Hypothalamus (tissue), 51 donors: Measurements from ENCODE around the gene HMOX2.

Source experiments
- DNase-seq, 51 donors: peaks; one replicate each; lab custom pipeline; 2025; lab: John Stamatoyannopoulos, UW

HMOX2 gene

DNA sequence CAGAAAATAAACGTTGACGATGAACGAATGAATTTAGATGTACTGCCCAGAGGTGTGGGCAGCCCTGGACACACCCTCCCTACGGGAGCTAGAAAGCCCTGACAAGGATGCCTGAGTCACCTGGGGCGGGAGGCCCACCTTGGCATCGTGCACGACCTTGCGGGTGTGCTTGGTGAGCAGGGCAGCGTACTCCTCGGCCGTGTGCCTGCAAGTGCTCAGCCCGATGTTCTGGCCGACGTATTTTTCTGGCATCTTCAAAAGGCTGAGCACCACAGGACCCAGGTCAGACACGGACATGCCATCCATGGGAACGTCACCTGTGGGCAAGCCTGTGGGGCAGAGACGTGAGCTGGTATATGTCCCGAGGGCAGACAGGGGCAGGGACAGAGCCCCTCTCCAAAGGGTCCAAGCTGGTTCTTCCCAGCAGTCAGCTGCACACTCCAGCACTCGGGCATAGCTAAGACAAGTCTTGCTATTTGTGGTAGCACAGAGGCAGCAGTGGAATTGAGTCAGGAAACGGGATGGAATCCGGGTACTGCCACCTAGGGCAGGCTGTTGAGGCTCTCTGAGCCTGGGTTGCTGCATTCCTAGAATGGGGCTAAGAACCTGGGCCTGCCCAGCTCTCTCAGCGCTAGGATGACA is 12.6 kb upstream of the HMOX2 start:
- DNase-seq, result no peak

DNA sequence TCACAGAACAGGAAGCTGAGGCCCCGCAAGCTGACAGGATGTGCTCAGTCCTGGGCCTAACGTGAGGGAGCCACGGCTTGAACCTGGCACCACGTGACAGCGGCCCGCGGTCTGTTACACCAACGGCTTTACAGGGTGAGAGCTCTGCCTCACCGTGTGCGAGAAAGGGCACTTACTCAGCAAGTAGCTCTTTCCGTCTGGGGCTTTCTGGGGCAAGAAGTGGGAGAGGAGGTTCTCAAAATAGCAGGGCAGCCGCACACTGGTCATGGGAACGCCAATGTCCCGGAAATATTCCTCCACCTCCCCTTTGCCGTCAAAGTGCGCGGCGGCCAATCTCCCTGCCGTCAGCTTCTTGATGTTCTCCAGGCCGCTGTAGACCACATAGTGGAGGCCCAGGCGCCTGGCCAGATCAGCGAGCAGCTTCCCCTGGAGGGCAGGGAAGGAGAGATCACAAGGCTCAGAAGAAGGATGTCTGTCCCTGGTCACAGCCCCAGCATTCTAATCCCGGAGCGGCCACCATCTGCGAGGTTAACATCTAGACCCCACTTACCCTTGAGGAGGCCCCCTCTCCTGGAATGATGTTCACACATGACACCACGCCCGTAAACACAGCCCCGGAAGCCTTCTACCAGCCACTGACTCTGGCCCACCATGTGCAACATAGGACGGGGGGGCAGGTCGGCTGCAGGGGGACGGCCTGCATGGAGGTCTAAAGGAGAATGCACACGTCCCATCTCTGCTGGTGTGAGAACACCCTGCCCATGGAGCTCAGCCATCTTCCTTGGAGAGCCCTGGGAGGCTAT is 10.0 kb upstream of the HMOX2 start:
- no peak for DNase-seq

- no peak for DNase-seq
These were observed 8.3 kb upstream of the HMOX2 start for GRCh38 chr16:4467916-4468315.

DNA sequence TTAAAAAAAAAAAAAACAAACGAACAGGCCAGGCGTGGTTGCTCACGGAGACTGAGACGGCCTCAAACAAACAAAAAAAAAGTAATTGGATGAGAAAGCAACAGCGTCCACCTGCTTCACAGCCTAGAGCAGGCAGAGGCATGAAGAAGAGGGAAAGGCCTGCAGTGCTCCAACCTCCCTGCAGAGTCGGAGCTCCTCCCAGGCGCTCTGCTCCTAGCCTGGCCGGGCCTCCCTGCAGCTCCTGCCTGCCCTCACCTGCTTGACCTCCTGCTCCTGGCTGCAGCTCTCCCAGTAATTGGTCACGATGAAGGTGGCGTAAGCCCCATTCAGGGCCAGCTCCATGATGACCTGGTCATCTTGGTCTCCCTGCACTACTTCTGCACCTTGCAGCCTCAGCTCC is 7.2 kb upstream of the HMOX2 start:
- no peak for DNase-seq

DNA sequence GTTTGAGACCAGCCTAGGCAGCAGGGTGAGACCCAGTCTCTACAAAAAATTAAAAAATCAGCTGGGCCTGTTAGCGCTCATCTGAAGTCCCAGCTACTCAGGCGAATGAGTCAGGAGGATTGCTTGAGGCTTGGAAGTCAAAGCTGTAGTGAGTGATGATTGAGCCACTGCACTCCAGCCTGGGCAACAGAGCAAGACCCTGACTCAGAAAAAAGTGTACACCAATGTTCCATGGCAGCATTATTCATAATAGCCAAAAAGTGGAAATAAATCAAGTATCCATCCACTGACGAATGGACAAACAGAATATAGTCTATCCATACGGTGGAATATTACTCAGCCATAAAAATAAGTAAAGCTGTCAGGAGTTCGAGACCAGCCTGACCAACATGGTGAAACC is 4.3 kb upstream of the HMOX2 start:
- no peak for DNase-seq

DNA sequence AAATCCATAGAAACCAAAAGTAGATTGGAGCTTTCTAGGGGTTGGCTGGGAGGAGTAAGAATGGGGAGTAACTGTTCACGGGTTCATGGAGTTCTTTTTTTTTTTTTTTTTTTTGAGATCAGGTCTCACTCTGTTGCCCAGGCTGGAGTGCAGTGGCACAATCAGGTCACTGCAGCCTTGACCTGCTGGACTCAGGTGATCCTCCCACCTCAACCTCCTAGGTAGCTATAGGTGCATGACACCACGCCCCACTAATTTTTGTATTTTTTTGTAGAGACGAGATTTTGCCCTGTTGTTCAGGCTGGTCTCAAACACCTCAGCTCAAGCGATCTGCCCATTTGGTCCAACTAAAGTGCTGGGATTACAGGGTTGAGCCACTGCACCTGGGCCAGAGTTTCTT is 3.3 kb upstream of the HMOX2 start:
- DNase-seq, result no peak

GRCh38 chr16:4474192-4474961 is 1.8 kb upstream of the HMOX2 start, which contains the start of gene NMRAL1:
NMRAL1 (minus strand) TSS chr16:4474625; CDS start chr16:4474132, 493 bp downstream.
- peak; percentile 13 to 89 (median 73) for DNase-seq

DNA sequence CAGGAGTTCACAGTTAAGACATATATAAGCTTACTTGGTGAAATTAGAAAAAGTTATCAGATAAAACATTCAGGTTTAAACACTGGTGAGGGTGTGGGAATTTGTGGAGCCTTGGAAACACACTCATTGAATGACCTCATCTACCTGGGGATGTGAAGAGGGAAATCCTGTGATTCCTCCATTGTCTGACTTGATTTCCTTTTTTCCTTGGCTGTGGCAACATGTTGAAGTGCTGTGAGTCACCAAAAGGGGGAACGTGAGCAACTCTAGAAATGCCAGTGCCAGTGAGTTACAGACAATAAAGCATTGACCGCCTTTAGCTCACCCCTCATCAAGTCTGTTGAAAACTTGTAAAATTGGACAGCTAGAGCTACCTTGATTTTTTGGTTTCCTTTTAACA is 1.8 kb downstream of the HMOX2 start:
- DNase-seq, result peak in 2 of 51 donors; percentile 10 to 13

DNA sequence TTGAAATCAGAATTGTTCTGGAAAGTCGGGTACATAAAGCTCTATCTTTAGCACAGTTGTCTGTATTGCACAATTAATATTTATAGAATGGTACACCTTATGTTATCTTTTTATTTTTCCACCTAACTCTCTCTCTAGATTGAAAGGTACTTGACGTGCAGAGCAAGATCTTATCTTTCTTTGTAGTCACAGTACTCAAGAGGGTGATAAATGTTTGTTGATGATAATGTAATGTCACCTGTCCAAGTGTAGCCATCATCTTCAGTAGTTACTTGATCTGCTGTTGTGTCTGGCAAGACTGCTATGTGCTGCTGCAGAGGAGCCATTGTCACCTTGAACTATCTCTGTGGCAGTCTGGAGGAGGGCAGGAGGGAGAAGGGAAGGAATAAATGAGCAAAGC is 5.3 kb downstream of the HMOX2 start:
- DNase-seq, result no peak

DNA sequence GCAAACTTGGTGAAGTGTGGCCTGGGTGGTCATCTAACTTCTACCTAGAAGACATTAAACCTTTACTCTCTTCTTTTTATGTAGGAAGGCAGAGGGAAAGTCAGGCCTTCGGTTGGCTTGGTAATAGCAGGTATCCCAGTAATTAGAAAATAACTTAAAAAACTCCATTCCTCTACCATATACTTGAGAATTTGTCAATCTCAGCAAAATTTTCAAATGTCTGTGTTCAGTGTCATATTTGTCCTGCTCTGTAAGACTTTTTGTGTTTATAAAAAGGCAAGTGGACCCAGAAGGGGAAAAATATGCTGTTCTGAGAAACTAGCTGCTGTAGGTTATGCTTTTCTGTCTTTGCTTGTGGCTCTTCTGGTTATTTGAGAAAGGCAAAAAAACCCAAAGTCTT is 5.8 kb downstream of the HMOX2 start:
- DNase-seq, result no peak

DNA sequence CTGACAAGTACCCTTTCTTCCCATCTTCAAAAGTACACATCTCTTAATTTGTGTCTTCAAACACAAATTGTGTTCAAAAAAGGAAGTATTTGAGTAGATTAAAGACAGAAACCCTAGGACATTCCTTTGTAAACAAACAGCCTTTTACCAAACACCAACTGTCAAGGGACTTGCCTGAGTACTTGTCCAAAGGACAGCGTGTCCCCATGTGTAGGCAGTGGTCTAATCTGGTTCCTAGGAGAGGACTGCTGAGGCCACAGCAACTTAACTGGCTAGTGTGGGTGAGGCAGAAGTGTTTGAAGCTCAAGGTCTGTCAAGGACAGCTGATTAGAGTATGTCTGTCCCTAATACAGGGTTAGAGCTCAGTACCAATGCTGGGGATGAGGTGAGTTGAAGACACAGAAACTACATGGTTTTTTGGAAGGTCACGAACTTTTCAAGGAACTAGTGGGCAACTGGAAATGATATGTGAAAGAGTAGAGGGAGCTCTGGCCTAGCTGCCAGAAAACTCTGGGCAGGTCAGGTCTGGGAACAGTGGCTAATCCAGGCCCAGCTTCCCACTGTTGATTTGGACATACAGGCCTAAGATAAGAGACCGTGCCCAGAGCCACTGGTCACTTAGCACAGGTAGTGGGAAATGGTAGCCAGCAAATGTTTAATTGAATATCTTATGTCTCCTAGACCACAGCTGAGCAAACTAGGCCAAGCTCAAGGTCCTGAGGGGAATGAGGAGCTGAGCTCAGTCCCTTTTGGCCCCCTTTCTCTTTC is 10.1 kb downstream of the HMOX2 start:
- no peak for DNase-seq

- DNase-seq, result no peak
These were observed 11.8 kb downstream of the HMOX2 start for GRCh38 chr16:4487955-4488498.

GRCh38 chr16:4488499-4488967 is 12.3 kb downstream of the HMOX2 start:
- DNase-seq, result no peak

GRCh38 chr16:4489030-4489429 is 12.8 kb downstream of the HMOX2 start:
- no peak for DNase-seq

- no peak for DNase-seq
These were observed 15.7 kb downstream of the HMOX2 start for GRCh38 chr16:4491898-4492297.

DNA sequence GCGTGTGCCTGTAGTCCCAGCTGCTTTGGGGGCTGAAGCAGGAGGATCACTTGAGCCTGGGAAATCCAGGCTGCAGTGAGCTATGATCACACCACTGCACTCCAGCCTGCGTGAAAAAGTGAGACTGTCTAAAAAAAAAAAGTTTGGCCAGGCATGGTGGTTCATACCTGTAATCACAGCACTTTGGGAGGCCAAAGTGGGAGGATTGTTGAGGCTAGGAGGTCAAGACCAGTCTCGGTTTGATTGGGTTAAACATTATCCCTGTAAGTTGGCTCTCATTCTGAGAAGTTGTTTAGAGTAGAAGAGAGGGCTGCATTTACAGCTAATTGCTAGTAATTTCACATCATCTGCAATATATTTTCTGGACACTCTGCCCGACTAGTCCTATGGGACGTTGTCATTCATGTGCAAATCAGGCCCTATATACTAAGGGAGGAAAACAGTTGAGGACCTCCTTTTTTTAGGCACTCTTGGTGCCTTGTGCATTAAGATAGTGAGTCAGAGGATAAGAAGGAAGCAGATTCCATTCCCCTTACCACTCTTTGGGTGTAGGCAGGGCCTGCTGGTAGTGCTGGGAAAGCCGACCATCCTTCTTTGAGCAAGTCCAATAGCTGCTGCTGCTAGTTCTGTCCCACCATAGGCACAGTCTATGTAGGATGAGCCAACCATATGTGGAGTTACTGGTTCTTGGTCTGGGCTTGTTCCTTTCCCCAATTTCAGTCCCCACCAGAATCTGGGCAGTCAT is 18.7 kb downstream of the HMOX2 start:
- no peak for DNase-seq

DNA sequence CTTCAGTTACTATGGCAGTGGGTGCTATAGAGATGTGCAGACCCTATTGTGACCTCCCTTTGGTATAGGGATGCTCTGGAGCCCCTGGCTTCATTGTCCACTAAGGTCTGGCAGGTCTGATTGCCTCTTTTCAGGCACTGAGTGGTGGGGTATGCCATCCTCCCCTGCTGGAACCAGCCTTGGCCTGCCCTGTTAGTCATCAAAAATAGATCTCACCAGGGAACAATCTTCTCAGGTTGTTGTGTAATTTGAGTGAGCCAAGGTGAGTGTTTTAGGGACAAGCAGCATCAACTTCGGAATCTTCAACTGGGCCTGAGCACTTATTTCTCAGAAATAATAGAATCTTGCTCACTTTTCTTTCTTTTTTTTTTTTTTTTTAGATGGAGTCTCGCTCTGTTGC is 19.6 kb downstream of the HMOX2 start:
- no peak for DNase-seq

DNA sequence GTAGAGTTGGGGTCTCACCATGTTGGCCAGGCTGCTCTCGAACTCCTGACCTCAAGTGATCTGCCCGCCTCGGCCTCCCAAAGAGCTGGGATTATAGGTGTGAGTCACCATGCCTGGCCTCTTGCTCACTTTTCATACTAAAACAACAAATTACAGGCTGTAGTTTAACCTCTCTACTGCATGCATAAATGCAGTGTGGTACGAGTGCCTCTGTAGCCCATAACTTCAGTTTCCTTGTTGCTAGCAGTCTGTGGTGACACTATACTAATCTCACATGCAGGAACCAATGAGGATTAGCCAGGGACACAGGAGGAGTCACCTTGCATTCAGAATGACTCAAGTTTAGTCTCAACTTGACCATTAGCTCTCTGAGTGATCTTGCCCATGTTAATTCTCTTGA is 20.1 kb downstream of the HMOX2 start:
- DNase-seq, result no peak

GRCh38 chr16:4498546-4499195 is 22.5 kb downstream of the HMOX2 start:
- no peak for DNase-seq
